K562 (cell line): Measurements from ENCODE around the gene IRGQ. TPM values are rescaled to one million over a fixed set of nuclear protein-coding genes. Genes with fewer than 3 reads are reported as not detected.

Source experiments
- AFF1 ChIP-seq, 2 experiments: fragments of 450-650 bp; IDR thresholded peaks; 2 replicates each; pipeline ENCODE4 v1.6.1; 2018; ENCODE audit warnings: mild to moderate bottlenecking in 2 of 2, low read depth in 1 of 2; ENCODE audit not compliant: partially characterized antibody in 2 of 2
- CXXC5 ChIP-seq: fragments of 250-450 bp; sonication (Bioruptor Pico); IDR thresholded peaks from 2 replicates; pipeline ENCODE4 v1.8.0; 2022; ENCODE audit warnings: inconsistent platforms, mild to moderate bottlenecking, moderate library complexity
- E2F5 ChIP-seq: sonication (generic); formaldehyde crosslinking; IDR thresholded peaks from 2 replicates; pipeline ENCODE4 v1.8.0; 2022; ENCODE audit warnings: mild to moderate bottlenecking, missing genetic modification reagents
- FOXK2 ChIP-seq, 2 experiments: fragments of 450-650 bp; IDR thresholded peaks in 1 of 2; conservative IDR thresholded peaks in 1 of 2; 2 replicates each; pipeline ENCODE4 v1.6.1; 2016; ENCODE audit warnings: low read depth in 2 of 2, mild to moderate bottlenecking in 1 of 2
- FOXP4 ChIP-seq: sonication (generic); formaldehyde crosslinking; IDR thresholded peaks from 2 replicates; pipeline ENCODE4 v1.8.0; 2022; ENCODE audit warnings: mild to moderate bottlenecking, missing genetic modification reagents, borderline replicate concordance
- FUS ChIP-seq: fragments of 200-400 bp; formaldehyde crosslinking; optimal IDR thresholded peaks from 2 replicates; pipeline ENCODE3; 2017; ENCODE audit warnings: low read depth, low read length
- HDAC6 ChIP-seq: IDR thresholded peaks from 2 replicates; pipeline ENCODE4 v1.6.1; 2012; ENCODE audit warnings: low read depth, mild to moderate bottlenecking, control low read depth, inconsistent platforms, low read length, moderate library complexity
- KDM4B ChIP-seq, 2 experiments: fragments of 450-650 bp in 1 of 2; sonication (generic) in 1 of 2; IDR thresholded peaks; 2 replicates each; pipeline ENCODE4 v1.6.1; 2016 to 2017; ENCODE audit warnings: borderline replicate concordance in 2 of 2, antibody characterized with exemption in 1 of 2, low read depth in 1 of 2, mild to moderate bottlenecking in 1 of 2
- KLF10 ChIP-seq: fragments of 250-450 bp; sonication (Bioruptor Pico); IDR thresholded peaks from 2 replicates; pipeline ENCODE4 v1.6.1; 2021; ENCODE audit warnings: matching md5 sums
- PHTF2 ChIP-seq: fragments of 250-450 bp; sonication (Bioruptor Pico); IDR thresholded peaks from 2 replicates; pipeline ENCODE4 v1.5.0; 2021; ENCODE audit warnings: mild to moderate bottlenecking
- PKNOX1 ChIP-seq: fragments of 450-650 bp; IDR thresholded peaks from 2 replicates; pipeline ENCODE4 v1.6.1; 2016
- POLR2AphosphoS5 ChIP-seq: IDR thresholded peaks from 2 replicates; pipeline ENCODE4 v1.6.1; 2011; ENCODE audit warnings: mild to moderate bottlenecking, low read depth, low read length, moderate library complexity; ENCODE audit not compliant: control insufficient read depth, insufficient read depth
- RBM22 ChIP-seq: fragments of 200-400 bp; formaldehyde crosslinking; IDR thresholded peaks from 2 replicates; pipeline ENCODE4 v1.6.1; 2018; ENCODE audit warnings: low read length, low read depth; ENCODE audit not compliant: poor library complexity, severe bottlenecking
- RBM34 ChIP-seq: fragments of 200-400 bp; formaldehyde crosslinking; IDR thresholded peaks from 2 replicates; pipeline ENCODE4 v1.6.1; 2018; ENCODE audit warnings: low read length, borderline replicate concordance; ENCODE audit not compliant: insufficient read depth
- SMARCA4 ChIP-seq: fragments of 450-650 bp; IDR thresholded peaks from 2 replicates; pipeline ENCODE4 v1.6.1; 2016
- TAF9B ChIP-seq: fragments of 450-650 bp; IDR thresholded peaks from 2 replicates; pipeline ENCODE4 v1.6.1; 2018; ENCODE audit warnings: mild to moderate bottlenecking; ENCODE audit not compliant: partially characterized antibody
- ZNF124 ChIP-seq: sonication (generic); formaldehyde crosslinking; IDR thresholded peaks from 2 replicates; pipeline ENCODE4 v1.8.1; 2022; ENCODE audit warnings: missing genetic modification reagents
- ZNF398 ChIP-seq: fragments of 250-450 bp; sonication (Bioruptor Pico); IDR thresholded peaks from 2 replicates; pipeline ENCODE4 v1.8.0; 2021; ENCODE audit warnings: moderate library complexity, mild to moderate bottlenecking, inconsistent platforms
- ZNF830 ChIP-seq: fragments of 250-450 bp; sonication (Bioruptor Pico); IDR thresholded peaks from 2 replicates; pipeline ENCODE4 v1.5.0; 2021; ENCODE audit warnings: mild to moderate bottlenecking
- polyA plus RNA-seq, 8 experiments: library from polyadenylated mRNA; depleted of rRNA in 4 of 8; stranded (reverse) in 5 of 8; unstranded in 3 of 8; fragments of >200 nt; fragmentation: Nextera tagmentation in 2 of 8; fragmentation: Illumina TruSeq in 1 of 8; extraction: Ambion mirVana in 2 of 8; extraction: Trizol in 1 of 8; gene quantifications; 2 replicates each; pipeline versions ENCODE4 v1.2.1 to v1.2.3, GENCODE V29; 2011 to 2014; ENCODE audit warnings: inconsistent platforms in 1 of 8, missing spikeins in 1 of 8
- total RNA-seq, 7 experiments: library from RNA; depleted of rRNA in 6 of 7; stranded (reverse); fragments of >200 nt in 6 of 7; fragmentation: Illumina TruSeq in 2 of 7; extraction: Trizol in 2 of 7; gene quantifications; 2 replicates each; pipeline versions ENCODE4 v1.2.1 to v1.2.3, GENCODE V29; 2011 to 2021; ENCODE audit warnings: low replicate concordance in 1 of 7

IRGQ gene
- total and polyA plus RNA-seq, 9 of the 15 experiments (the other 6 are each of a cell fraction or from before 2014, with no cell fraction given): 3.5 to 19.2 (median 7.9) TPM

- no peak for TF ChIP-seq E2F5 (CRISPR knock-in tag)
- no peak for TF ChIP-seq FUS
- no peak for TF ChIP-seq RBM22
- TF ChIP-seq FOXK2 (conservative IDR thresholded peaks at IDR 0.05 in 1 of 2, IDR thresholded peaks at IDR 0.05 in 1 of 2; ENCODE audit: low read depth in 2 of 2): peak; percentile 29 to 62; a peak in 2 of 4 replicates
- peak; percentile 62 for TF ChIP-seq TAF9B
- no peak for TF ChIP-seq KLF10
- TF ChIP-seq ZNF124 (CRISPR knock-in tag): no peak
- no peak for TF ChIP-seq HDAC6
- TF ChIP-seq POLR2AphosphoS5: peak; percentile 16; the same call in 1 of the 2 replicates
- no peak for TF ChIP-seq ZNF398 (CRISPR knock-in tag)
- TF ChIP-seq RBM34: no peak
- TF ChIP-seq SMARCA4: peak; percentile 34; the same call in 1 of the 2 replicates
- TF ChIP-seq PHTF2 (CRISPR knock-in tag): no peak
- no peak for TF ChIP-seq FOXP4
- peak; percentile 26; the same call in 1 of the 2 replicates for TF ChIP-seq PKNOX1
- TF ChIP-seq KDM4B (IDR thresholded peaks at IDR 0.05; ENCODE audit: borderline replicate concordance in 2 of 2, low read depth in 1 of 2): no peak
- peak in 1 of 2 experiments; percentile 53 for TF ChIP-seq AFF1 (IDR thresholded peaks at IDR 0.05; ENCODE audit: low read depth in 1 of 2, partially characterized antibody in 2 of 2)
- TF ChIP-seq ZNF830 (CRISPR knock-in tag): no peak
- TF ChIP-seq CXXC5 (CRISPR knock-in tag): no peak
These were observed 23.0 kb upstream of the IRGQ start (continued) for GRCh38 chr19:43618921-43619261.
